Fibroblast of lung (primary cell): Measurements from ENCODE around the gene EGF.

ENCODE experiments used
- CTCF ChIP-seq, 2 donors: IDR thresholded peaks in 1 of 2; conservative IDR thresholded peaks in 1 of 2; 1 replicate in 1 of 2; 2 replicates in 1 of 2; pipeline ENCODE4 v1.5.1; 2011 to 2012; ENCODE audit warnings: low read length in 2 of 2, control low read depth in 1 of 2, inconsistent platforms in 1 of 2, low read depth in 1 of 2, mild to moderate bottlenecking in 1 of 2
- EZH2 ChIP-seq: IDR thresholded peaks from 2 replicates; pipeline ENCODE4 v1.5.1; 2012; ENCODE audit warnings: low read length, control low read depth, mild to moderate bottlenecking; ENCODE audit errors: missing control alignments

- TF ChIP-seq CTCF (conservative IDR thresholded peaks at IDR 0.05 in 1 of 2, IDR thresholded peaks at IDR 0.05 in 1 of 2; ENCODE audit: low read depth in 1 of 2, low read length in 2 of 2) (no peak), EZH2 (no peak)
Observed at GRCh38 chr4:110041735-110042134, 129.1 kb downstream of the EGF start.
